Endodermal cell (in vitro differentiated cells): ENCODE results near the gene YBX2. TPM values are rescaled to one million over a fixed set of nuclear protein-coding genes. Genes with fewer than 3 reads are reported as not detected.

ENCODE experiments used
- DNase-seq: peaks from one replicate; pipeline ENCODE4 v3.0.0-alpha.2; 2017
- H3K27ac ChIP-seq: 2 replicates; pipeline ENCODE4 v1.5.1; 2013; ENCODE audit warnings: mild to moderate bottlenecking, low read depth, low read length, moderate library complexity
- H3K27me3 ChIP-seq: 2 replicates; pipeline ENCODE4 v1.6.1; 2013; ENCODE audit warnings: mild to moderate bottlenecking, low read length, moderate library complexity; ENCODE audit not compliant: insufficient read depth, control insufficient read depth, poor library complexity, severe bottlenecking
- H3K36me3 ChIP-seq: 2 replicates; pipeline ENCODE4 v1.7.0; 2013; ENCODE audit warnings: mild to moderate bottlenecking, low read length, moderate library complexity; ENCODE audit not compliant: control insufficient read depth, insufficient read depth
- H3K4me1 ChIP-seq: one replicate; pipeline ENCODE4 v1.7.0; 2013; ENCODE audit warnings: low read length; ENCODE audit not compliant: control insufficient read depth, insufficient read depth
- H3K4me3 ChIP-seq: 2 replicates; pipeline ENCODE4 v1.5.1; 2013; ENCODE audit warnings: mild to moderate bottlenecking, low read length, moderate library complexity
- H3K9ac ChIP-seq: 2 replicates; pipeline ENCODE4 v1.6.1; 2013; ENCODE audit warnings: mild to moderate bottlenecking, low read length, moderate library complexity; ENCODE audit not compliant: poor library complexity, severe bottlenecking; ENCODE audit errors: extremely low read depth
- H3K9me3 ChIP-seq: 2 replicates; pipeline ENCODE4 v1.6.1; 2013; ENCODE audit warnings: mild to moderate bottlenecking, low read length, moderate library complexity; ENCODE audit not compliant: control insufficient read depth
- H3K27ac Mint-ChIP-seq: 2 replicates; pipeline ENCODE4 v1.8.0; 2020; ENCODE audit warnings: mixed read lengths
- H3K27me3 Mint-ChIP-seq: 2 replicates; pipeline ENCODE4 v1.8.0; 2021; ENCODE audit warnings: mild to moderate bottlenecking, mixed read lengths; ENCODE audit not compliant: insufficient read depth
- H3K36me3 Mint-ChIP-seq: 2 replicates; pipeline ENCODE4 v1.8.0; 2020; ENCODE audit warnings: low read depth, mixed read lengths
- H3K4me1 Mint-ChIP-seq: 2 replicates; pipeline ENCODE4 v1.8.0; 2020; ENCODE audit warnings: mixed read lengths
- H3K4me3 Mint-ChIP-seq: 2 replicates; pipeline ENCODE4 v1.8.0; 2020; ENCODE audit warnings: mild to moderate bottlenecking, moderate library complexity, mixed read lengths
- H3K9me3 Mint-ChIP-seq: 2 replicates; pipeline ENCODE4 v1.8.0; 2020; ENCODE audit warnings: mild to moderate bottlenecking, mixed read lengths
- WGBS, 2 experiments: methylation state at CpG; one replicate each; pipeline versions ENCODE4 v1.1.5 to v1.1.7; 2013; ENCODE audit warnings: missing lambda C conversion rate in 2 of 2, mixed read lengths in 1 of 2; ENCODE audit not compliant: insufficient coverage in 1 of 2, insufficient read length in 1 of 2; 5-methylcytosine and 5-hydroxymethylcytosine counted together
- total RNA-seq, 2 donors: library from RNA; stranded (reverse); fragmentation: NEBNext Ultra II Directional in 1 of 2; extraction: Animal tissue kit (Norgen Biotek cat#: 25700) in 1 of 2; gene quantifications; 2 replicates in 1 of 2; 3 replicates in 1 of 2; pipeline ENCODE4 v1.2.1, GENCODE V29; 2021
- TF ChIP-seq, protein P1 (sequence below): fragments of 200-600 bp; sonication (generic); conservative IDR thresholded peaks from 2 replicates; pipeline ENCODE4 v1.5.0; 2021; ENCODE audit warnings: antibody characterized with exemption, mild to moderate bottlenecking

The YBX2 gene
- total RNA-seq, 2 donors from 2014 or later, result 6.6 to 15.9 TPM

DNA sequence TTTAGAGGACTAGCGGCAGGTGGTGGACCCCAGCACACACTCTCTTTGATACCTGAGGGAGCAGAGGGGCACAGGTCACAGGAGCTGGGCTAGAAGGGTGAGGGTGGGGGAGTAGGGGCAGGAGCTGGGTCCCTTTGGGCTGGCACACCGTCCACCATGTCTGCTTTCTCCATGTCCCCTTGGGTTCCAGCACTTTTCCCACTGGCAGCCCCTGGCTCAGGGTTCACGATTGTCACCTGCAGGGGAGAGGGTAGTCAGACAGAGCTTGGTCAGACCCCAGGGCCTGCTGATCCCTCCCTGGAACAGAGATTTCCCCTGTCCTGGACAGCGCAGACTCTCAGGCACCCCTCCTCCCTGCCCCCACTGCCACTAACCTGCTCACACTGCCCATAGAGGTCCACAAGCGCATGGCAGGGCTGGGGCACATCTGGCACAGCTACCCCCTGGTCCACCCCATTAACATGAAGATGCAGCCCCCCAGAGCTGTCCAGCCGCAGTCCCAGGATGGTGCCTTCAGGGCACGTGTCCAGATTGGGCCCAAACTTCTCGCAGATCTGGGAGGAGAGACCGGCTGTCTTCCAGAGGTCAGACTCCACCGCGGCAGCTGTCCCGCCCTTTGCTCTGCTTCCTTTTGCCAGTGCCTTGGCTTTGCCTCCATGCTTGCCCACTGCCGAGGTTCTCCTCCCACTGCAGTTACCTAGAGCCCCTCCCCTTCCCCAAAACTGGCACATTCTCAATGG lies 23.9 kb upstream of the YBX2 start:
- TF ChIP-seq, protein P1, sequence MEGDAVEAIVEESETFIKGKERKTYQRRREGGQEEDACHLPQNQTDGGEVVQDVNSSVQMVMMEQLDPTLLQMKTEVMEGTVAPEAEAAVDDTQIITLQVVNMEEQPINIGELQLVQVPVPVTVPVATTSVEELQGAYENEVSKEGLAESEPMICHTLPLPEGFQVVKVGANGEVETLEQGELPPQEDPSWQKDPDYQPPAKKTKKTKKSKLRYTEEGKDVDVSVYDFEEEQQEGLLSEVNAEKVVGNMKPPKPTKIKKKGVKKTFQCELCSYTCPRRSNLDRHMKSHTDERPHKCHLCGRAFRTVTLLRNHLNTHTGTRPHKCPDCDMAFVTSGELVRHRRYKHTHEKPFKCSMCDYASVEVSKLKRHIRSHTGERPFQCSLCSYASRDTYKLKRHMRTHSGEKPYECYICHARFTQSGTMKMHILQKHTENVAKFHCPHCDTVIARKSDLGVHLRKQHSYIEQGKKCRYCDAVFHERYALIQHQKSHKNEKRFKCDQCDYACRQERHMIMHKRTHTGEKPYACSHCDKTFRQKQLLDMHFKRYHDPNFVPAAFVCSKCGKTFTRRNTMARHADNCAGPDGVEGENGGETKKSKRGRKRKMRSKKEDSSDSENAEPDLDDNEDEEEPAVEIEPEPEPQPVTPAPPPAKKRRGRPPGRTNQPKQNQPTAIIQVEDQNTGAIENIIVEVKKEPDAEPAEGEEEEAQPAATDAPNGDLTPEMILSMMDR, result no peak
- Mint-ChIP-seq H3K4me3 (no peak overlapping the region), H3K36me3 (peaks cover 58% of the 10 kb centered on the region), H3K27ac (no peak overlapping the region), H3K4me1 (peaks cover 7% of the 10 kb centered on the region), H3K27me3 (no peaks in the 10 kb centered on the region), H3K9me3 (no peaks in the 10 kb centered on the region)
- H3K4me1 ChIP-seq, result peaks cover 5% of the 10 kb centered on the region
- H3K4me3 ChIP-seq, result no peak overlapping the region
- peaks cover 57% of the 10 kb centered on the region for H3K36me3 ChIP-seq
- H3K9ac ChIP-seq, result no peak overlapping the region
- no peak overlapping the region for H3K27ac ChIP-seq
- no peak for DNase-seq
- no peaks in the 10 kb centered on the region for H3K9me3 ChIP-seq
- WGBS, 2 experiments, result 93 to 100% methylated on average over 4 to 13 of the region's 13 CpGs
- H3K27me3 ChIP-seq, result no peaks in the 10 kb centered on the region

DNA sequence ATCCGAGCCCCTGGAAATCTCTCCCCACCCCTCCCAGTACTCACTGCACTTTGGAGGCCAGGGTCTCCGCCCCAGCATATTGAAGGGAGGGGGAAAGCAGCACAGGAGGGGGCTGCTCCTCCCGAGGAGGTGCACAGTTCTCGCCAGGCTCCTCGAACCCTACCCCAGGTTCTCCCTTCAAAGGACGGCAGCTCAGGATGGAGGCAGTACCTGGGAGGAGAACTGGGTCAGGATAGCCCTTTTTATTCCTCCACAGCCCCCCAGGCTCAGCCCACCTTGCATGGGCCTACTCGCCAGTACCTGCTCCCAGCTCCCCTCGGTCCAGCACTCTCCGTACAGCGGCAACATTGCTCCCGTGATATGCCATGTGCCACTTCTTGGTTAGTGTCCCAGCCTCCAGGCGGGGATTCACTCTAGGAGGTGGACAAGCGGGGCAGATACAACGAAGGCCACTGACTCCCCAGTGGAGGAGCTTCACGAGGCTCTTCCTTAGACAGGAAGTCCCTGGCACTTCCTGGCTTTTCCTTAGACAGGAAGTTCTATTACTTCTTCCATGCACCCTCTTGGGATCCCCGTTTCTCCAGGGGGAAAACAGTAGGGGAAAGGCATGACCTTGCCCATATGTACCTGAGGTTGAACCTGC lies 22.8 kb upstream of the YBX2 start:
- H3K4me1 Mint-ChIP-seq, result peaks cover 7% of the 10 kb centered on the region
- Histone ChIP-seq H3K4me3 (no peak overlapping the region), H3K9me3 (no peaks in the 10 kb centered on the region), H3K36me3 (peaks cover 57% of the 10 kb centered on the region), H3K27ac (no peak overlapping the region), H3K9ac (no peak overlapping the region), H3K4me1 (peaks cover 5% of the 10 kb centered on the region), H3K27me3 (no peaks in the 10 kb centered on the region)
- no peaks in the 10 kb centered on the region for H3K9me3 Mint-ChIP-seq
- 94 to 95% methylated on average over 13 to 16 of the region's 16 CpGs for WGBS, 2 experiments
- no peaks in the 10 kb centered on the region for H3K27me3 Mint-ChIP-seq
- no peak overlapping the region for H3K4me3 Mint-ChIP-seq
- TF ChIP-seq, protein P1, result no peak
- H3K36me3 Mint-ChIP-seq, result peaks cover 60% of the 10 kb centered on the region
- H3K27ac Mint-ChIP-seq, result no peak overlapping the region
- DNase-seq, result no peak

- no peaks in the 10 kb centered on the region for H3K9me3 Mint-ChIP-seq
- peak overlapping the region; percentile 85 for H3K4me3 ChIP-seq
- H3K36me3 Mint-ChIP-seq, result peaks cover 57% of the 10 kb centered on the region
- TF ChIP-seq, protein P1, result no peak
- peak overlapping the region; percentile 74 for H3K9ac ChIP-seq
- peak overlapping the region; percentile 44 for H3K27ac ChIP-seq
- H3K4me1 Mint-ChIP-seq, result peaks cover 9% of the 10 kb centered on the region
- DNase-seq, result no peak
- H3K27me3 Mint-ChIP-seq, result no peaks in the 10 kb centered on the region
- peak overlapping the region; percentile 91 for H3K27ac Mint-ChIP-seq
- H3K4me3 Mint-ChIP-seq, result peak overlapping the region; percentile 72
- H3K4me1 ChIP-seq, result peaks cover 5% of the 10 kb centered on the region
- H3K36me3 ChIP-seq, result peaks cover 59% of the 10 kb centered on the region
- 52 to 72% methylated on average over 17 to 30 of the region's 30 CpGs for WGBS, 2 experiments
- H3K27me3 ChIP-seq, result no peaks in the 10 kb centered on the region
- H3K9me3 ChIP-seq, result no peaks in the 10 kb centered on the region
Measured at GRCh38 chr17:7315570-7316235, 21.3 kb upstream of the YBX2 start.
